ENCODE data around the gene SLC22A7.

SLC22A7 gene

DNA sequence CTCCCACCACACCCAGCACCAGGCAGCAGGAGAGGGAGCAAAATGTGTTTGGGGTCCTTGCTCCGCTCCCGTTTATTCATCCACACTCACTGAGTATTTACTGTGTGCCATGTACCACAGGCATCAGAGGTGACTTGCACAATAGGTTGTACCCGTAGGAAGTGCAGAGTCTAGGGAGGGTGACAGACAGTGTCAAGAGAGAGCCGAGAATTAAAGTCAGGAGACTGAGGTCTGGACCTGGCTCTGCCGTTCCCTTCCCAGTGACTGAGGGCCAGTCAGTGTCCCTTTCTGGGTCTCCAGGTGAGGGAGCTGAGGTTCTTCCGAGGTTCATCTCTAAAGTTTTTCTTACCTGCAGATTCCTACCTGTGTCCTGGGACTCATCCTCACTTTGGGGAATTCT is 32.5 kb upstream of the SLC22A7 start:
- DNase-seq (ENCODE audit: low read depth) = no peak

DNA sequence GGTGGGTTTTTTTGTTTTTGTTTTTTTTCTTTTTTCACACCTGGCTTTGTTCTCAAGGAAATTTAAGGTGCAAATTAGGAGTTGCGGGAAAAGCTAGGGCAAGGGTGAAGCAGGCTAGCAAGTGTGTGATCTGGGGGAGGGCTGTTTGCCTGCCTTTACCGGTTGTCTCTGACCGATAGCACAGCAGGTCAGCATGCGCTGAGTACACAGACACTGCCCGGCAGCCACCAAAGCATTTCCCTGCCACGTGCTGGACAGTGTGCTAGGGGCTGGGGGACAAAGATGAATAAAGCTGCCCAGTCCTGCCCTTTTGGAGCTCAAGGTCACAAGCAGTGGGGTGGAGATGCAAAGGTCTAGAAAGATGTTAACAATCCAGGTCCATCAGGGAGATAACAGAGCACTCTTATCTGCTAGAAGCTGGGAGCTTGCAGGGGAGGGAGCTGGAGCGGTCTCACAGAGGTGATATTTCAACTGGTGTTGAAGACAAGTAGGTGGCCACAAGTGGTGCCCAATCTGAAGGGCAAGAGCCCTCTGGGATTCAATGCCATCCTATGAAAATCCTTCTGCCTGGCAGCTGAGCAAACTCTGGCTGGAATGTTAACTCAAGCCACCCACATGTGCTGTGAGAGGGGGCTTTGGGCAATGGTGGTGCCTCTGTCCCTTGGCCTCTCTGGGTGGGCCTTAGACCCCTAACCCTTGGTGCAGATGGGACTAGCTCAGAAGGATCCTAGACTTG is 30.3 kb upstream of the SLC22A7 start:
- no peak for DNase-seq (ENCODE audit: low read depth)

DNA sequence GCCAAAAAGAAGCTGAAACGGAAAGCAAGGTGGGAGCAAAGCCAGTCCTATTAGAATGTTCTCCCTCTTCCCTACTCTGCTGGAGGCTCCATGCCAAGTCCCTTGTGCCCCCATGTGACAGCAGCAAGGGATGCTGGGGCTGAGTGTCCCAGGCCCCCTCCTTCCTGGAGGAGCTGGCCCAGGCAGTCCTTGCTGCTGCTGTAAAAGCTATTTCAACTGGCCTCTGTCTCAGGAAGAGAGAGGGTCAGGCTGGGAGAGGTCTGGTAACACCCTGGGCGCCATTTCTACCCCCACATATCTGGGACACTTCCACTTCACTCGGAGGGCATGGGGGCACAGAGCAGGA is 29.7 kb upstream of the SLC22A7 start:
- DNase-seq (ENCODE audit: low read depth) = no peak

DNA sequence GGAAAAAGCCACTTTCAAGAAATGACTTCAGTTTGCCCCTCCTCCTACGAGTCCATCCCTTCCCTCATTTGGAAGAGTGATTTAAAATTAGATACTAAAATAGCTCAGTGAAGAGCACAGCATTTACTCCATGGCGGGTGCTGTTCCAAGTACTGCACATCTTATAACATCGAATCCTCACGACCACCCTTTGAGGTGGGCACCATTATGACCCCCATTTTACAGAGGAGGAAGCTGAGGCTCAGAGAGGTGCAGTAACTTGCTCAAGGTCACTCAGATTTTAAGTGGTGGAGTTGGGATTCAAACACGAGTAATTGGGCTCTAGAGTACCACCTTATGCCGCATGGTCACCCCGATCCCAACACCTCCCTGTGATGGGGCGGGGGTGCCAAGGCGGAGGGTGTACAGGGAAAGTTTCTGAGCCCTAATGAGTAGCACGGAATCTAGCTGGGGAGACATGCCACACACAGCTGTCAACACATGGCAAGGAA is 29.2 kb upstream of the SLC22A7 start:
- DNase-seq (ENCODE audit: low read depth) = no peak

DNA sequence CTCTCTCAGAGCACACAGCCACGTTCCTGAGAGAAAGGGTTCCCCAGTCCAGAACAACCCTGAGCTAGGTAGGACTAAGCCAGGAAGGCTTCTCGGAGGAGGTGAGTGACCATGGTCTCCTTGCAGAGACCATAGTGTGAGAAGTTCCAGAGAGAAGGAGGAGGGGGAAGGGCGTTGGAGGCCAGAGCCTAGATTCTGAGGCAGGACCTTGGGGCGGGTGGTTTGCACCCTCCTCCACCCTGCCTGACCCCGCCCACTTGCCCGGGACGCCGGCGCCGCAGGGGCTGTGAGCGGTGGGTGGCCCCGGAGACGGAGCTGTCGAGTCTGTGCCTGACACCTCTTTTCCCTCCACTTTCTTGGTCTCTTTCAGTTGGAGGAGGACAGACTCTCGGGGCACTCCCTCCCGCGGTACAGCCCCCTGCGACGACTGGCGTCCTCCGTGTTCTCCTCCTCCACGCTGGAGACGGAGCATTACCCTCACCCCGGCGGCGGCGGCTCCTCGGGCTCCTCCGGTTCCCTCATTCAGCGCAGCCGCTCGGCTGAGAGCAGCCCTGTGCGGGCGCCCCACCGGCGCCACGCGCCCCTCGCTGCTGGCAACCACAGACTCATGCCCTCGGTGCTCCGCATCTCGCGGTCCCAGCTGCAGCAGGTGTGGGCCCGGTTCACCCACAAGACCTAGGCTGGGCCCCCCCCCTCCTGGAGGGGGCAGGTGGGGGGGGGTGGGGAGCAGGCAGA is 28.6 kb upstream of the SLC22A7 start:
- no peak for DNase-seq (ENCODE audit: low read depth)

DNA sequence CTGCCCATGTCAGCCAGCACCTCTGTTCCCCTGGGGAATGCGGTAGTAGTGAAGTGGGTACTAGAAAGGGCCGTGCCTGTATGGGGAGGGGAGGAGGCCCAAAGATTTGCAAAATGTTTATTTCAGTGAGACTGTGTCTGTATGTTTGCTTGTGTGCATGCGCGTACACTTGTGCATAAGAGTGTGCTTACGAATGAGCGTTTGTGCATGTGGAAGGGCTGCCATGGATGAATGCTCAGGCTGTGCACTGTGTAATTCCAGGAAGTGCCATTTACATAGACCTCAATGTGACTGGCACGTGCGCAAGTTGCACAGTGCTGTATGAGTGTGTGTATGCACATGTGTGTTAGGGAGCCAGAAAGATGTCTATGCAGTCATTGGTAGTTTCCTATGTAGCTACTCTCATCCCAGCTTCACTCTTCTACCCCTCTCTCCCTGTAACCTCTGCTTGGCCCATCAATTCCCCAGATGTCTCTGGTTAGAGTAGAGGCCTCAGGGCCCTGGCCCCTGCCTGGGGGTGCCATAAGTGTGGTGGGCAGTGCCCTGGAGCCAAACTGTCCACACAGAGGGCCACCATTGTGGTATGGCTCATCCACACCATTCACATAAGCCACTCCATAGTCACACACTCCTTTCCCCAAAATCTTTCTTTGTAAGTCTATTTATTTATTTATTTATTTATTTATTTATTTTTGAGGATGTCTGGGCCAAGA is 26.8 kb upstream of the SLC22A7 start:
- no peak for DNase-seq (ENCODE audit: low read depth)

DNA sequence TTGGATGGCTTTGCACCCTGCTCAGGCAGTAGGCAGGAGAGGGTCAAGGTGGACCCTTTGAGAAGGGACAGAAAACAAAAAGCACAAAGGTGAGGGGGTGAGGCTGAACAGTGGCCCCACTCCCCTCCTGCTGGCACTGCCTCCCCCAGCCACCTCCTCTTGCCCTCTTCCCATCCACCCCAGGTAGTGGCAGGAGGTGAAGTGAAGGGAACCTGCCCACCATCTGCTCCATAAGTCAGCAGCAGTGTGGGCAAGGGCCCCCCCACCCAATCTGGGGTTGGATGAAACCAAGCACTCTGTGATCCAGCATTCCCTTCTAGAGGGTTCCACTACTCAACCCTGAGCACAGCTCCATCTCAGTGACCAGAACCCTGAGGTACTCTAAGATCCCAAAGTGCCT is 26.1 kb upstream of the SLC22A7 start:
- no peak for DNase-seq (ENCODE audit: low read depth)

DNA sequence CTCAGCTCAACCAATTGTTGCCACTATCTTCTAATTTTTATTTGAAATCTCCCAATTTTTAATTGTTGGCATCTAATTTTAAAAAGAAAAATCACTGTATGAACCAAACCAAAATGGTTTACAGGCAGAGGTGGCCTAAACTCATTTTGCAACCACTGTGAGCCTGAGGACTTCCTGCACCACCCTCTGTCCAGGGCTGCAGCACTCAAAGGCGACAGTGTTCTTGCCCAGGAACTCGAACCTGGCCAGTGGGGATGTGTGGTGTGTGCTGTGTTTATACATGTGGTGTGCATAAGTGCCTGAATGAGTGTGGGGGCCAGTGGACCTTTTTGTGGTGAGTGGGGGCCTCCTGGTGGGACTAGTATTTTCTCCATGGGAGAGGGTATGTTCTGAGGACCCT is 24.4 kb upstream of the SLC22A7 start:
- DNase-seq (ENCODE audit: low read depth) = no peak

DNA sequence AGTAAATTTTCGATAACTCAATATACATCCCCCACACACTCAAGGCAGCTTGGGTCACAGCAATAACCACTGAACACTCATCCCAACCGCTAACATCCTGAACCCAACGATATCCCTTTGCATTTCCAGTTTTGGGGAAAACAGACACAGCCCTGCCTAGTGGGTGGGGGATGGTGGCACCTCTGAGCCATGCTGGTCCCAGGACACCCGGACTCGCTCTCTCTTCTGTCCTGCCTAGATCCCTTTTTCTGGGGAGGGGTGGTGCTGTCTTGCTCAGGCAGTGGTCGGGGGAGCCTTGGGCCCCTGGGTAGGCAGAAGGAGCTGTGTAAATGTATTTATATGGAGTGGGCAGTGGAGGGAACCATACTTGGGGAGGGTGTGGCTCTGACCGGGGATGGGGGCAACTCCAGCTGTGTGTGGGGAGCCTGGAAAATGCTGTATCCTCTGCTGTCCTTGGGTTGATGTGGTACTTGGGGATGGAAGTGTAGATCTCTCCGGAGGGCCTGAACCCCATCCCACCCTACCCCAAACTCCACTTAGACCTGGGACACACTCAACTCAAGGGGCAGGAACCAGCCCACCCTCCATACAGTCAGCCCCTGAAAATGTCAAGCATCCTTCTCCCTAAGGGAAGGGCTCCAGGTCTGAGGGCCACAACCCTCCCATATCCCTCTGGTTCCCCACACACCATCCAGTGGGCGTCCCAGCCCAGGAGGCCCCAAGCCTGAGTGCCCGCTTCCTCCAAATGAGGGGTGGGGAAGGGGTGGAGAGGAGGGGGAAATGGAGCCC is 23.7 kb upstream of the SLC22A7 start:
- no peak for DNase-seq (ENCODE audit: low read depth)

DNA sequence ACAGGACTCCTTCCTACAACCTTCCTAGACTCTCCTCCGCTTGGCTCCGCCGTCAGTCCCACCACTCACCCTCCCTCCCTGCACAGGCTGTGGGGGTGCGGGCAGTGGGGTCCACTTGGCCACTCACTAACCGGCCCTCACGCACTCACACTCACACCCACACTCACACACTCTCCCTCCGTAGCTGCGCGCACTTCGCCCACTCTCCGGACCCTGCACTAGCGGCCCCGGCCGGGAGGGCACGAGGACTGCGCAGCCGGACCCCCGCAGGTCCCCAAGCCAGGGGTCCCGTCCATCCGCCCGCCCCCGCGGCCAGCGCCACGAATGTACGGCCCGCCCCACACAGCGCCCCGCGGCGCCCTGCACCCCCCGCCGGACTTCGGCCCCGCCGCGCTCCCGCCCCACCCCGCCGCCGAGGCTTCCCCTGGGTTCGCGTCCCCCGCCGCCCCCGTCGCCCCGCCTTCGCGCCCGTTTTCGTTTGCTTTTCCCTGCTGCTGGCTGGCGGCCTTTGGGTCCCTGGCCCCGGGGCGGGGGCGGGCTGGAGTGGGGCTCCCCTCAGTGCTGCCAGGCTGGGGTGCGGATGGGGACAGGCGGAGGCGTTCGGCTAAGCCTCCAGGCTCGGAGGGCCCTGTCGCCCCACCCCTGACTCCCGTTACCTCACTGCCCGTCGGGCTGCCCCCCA is 23.0 kb upstream of the SLC22A7 start:
- no peak for DNase-seq (ENCODE audit: low read depth)

DNA sequence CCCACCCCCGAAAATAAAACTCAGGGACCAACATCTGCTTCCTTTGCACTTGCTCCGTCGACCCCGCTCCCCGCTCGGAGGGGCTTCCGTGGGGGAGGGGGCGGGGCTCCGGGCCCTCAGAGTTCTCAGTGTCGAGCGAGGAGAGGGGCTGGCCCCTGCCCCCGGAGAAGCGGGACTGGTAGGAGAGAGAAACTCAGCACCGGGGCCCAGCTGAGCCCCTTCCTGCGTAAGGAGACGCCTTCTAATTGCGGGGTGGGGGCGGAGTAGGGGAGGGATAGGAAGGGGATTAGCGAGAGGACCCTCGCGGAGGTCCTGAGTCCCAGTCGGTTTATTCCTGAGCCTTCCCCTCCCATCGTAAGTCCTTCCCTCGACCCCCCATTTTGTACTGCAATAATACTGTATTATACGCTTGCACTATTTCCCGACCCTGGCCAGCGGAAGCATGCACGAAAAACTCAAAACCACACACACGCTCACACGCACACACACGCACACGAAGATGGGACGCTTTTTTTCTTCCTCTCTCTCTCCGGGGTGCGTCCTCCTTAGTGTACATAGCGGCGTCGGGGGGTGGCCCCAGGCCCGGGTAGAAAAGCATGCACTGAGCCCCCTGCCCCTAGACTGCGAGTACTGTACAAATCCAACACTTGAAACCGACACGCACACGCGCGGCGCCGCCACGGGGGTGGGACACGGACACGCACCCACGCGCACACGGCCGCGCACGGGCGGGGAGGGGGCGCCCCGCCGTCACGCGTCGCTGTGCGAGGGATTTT is 22.1 kb upstream of the SLC22A7 start:
- DNase-seq (ENCODE audit: low read depth) = no peak

DNA sequence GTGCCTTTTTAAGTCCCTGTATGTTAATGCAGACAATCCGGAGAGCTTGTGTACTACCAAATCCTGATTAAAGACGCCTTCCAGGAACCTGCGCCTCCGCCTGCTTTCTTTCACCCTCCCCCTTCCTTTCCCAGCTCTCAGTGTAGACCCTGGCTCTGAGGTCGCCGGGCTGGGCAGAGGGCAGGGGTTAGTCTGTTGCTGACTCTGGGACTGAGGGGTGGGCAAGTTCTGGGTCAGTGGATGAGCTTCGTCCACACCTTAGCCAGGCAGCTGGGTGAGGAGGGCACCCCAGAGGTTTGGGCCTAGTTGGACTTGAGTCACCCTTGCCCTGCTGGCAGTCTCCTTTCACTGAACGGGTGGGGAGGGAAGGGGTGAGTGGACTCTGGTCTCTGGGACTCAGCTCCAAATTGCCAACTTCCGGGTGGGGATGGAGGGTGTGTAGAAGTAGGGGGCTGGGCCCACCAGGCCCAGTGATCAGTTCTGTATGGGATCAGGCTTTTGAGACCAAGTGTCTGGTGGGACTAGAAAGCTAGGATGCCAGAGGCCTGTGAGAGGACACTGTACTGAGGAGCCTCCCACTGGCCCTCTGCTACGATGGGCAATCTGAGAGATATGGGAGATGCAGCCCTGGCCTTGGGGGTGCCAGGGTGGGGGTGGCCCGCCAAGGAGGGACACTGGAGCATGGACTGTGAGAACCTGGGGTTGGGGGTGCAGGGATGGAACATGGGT is 21.3 kb upstream of the SLC22A7 start:
- DNase-seq (ENCODE audit: low read depth) = no peak

DNA sequence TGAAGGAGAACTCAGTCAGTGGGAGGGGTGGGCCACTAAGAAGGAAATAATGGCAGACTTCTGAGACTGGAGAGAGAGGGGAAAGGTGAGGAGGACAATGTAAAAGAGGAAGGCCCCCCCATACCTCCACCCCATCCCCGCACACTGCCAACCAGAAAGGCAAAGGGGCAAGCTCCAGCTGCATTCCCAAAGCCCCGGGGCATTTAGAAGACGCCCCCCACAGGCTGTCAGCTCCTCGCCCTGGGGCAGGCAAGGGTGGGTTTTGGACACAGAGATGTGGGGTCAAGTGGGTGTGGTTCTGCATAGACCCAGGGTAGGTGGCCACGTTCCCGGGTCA is 20.8 kb upstream of the SLC22A7 start:
- DNase-seq (ENCODE audit: low read depth) = no peak

DNA sequence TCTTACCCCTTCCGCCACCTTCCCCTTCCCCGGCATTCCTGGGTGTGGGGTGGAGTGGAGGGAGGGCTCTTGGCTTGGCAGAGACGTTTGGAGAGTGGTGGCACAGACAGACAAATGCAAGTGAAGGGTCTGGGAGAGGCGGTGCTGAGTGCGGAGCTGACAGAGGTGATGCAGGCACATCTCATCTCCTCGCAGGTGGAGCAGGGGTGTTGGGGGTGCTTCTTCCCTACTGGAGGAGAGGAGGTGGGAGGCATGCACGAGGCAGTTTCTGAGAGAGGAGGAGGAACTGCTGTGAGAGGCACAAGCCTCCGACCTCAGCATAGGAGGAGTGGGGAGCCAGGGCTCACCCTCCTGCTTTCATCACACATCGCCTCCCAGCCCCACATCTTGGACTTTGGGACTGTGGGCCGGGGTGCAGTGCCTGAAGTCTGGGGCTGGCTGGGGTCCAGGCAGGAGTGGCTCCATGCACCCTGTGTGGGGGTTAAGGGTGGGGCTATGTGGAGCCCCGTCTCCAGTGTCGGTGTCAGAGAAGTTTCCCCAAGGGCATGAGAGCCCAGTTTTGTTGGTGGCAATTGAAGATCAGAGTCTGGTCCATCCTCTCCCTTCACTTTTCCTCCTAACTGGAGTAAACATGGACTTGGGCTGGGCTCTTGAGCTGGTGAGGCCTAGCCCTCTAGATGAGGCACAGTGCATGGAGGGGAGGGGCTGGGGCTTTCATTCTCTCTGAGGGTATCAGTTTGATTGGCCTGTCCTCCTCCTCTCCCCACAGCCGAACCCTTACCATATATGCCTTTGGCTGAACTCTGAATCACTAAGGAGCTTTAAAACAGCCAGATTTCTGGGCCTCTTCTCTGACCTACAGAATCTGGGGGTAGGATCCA is 20.2 kb upstream of the SLC22A7 start:
- no peak for DNase-seq (ENCODE audit: low read depth)

DNA sequence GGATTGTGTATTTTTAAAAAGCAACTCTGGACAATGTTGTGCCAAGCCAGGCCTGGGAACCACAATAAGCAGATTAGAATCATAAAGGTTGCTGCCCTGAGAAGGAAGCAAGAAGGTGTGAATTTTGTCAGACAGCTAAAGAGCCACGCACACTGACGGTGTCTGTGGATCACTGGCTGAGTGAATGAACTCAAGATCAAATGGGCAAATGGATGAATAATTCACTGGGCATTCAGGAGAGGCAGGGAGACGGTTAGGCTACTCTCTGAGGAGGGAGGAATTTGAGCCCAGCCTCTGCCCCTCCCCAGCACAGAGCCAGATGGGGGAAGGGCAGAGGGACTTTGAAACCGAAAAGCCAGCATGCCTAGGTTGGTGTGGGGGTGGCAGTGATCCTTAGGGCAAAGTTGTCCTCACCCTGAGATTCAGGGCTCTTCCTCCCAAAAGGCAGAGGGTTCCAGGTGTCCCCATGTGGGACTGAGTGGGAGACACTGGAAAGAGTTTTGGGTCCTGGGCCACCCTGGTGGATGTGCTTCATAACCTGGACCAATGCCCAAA is 19.5 kb upstream of the SLC22A7 start:
- DNase-seq (ENCODE audit: low read depth) = peak; percentile 22

DNA sequence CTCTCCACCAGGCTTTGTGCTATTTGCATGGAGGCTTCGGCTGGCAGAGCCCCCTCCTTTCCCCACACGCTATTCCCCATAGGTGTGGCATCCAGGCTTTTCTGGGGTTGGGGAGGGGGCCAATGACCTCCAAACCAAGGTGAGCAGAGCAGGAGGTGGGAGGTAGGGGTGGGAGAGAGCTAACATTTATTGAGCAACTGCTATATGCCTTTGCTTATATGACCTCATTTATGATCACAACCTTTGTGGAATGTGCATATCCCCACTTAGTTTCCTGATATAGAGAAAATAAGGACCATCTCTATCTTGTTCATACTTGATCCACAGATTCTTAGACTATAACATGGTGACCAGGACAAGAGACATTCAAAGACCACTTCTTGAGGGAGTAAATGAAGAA is 17.8 kb upstream of the SLC22A7 start:
- DNase-seq (ENCODE audit: low read depth) = no peak

DNA sequence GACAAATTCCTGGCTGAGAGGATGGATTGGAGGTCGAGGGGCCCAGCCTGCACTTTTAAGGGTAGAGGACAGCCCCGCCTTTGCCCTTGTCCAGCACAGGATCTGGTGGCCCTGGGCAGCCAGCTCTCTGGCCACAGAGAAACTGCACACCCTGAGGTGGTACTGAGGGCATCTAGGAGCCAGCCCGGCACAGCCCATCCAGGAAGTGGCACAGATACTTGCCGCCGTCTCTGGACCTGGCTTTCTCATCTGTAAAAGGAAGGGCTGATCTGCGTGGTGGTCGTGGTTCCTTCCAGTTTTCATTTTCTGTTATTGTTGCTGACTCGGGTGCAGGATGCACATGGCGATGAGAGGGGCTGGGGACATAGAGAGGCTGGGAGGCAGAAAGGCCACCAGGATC is 16.0 kb upstream of the SLC22A7 start:
- no peak for DNase-seq (ENCODE audit: low read depth)

DNA sequence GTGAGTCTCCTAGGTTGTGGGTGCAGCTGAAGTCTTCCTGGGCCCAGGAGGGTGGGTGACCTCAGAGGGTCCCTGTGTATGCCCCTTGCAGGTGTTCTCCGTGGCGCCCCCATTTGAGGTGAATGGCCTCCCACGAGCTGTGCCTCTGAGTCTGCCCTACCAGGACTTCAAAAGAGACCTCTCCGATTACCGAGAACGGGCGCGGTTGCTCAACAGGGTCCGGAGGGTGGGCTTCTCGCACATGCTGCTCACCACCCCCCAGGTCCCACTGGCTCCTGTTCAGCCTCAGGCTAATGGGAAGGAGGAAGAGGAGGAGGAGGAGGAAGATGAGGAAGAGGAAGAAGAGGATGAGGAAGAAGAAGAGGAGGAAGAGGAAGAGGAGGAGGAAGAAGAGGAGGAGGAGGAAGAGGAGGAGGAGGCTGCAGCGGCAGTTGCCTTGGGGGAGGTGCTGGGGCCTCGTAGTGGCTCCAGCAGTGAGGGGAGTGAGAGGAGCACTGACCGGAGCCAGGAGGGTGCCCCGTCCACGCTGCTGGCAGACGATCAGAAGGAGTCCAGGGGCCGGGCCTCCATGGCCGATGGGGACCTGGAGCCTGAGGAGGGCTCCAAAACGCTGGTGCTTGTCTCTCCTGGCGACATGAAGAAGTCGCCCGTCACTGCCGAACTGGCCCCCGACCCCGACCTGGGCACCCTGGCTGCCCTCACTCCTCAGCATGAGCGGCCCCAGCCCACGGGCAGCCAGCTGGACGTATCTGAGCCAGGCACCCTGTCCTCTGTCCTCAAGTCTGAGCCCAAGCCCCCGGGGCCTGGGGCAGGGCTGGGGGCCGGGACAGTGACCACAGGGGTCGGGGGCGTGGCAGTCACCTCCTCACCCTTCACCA is 15.2 kb upstream of the SLC22A7 start:
- no peak for DNase-seq (ENCODE audit: low read depth)

All from GM04503 (cell line).